ENCODE data around the gene RAMP2. TPM values are rescaled to one million over a fixed set of nuclear protein-coding genes. Genes with fewer than 3 reads are reported as not detected.

The RAMP2 gene, protein sequence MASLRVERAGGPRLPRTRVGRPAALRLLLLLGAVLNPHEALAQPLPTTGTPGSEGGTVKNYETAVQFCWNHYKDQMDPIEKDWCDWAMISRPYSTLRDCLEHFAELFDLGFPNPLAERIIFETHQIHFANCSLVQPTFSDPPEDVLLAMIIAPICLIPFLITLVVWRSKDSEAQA
- not detected in 2 replicates for total RNA-seq

GRCh38 chr17:42760652-42761581 lies at the start of gene RAMP2:
Gene RAMP2, plus strand, starts transcription at chr17:42761227. Its CDS starts 35 bp downstream, at chr17:42761262.

GRCh38 chr17:42744806-42745617 lies 16.0 kb upstream of the RAMP2 start, which contains the start of gene EZH1:
Gene EZH1, minus strand, starts transcription at chr17:42745040. Its CDS starts 16,099 bp downstream, at chr17:42728941.

DNA sequence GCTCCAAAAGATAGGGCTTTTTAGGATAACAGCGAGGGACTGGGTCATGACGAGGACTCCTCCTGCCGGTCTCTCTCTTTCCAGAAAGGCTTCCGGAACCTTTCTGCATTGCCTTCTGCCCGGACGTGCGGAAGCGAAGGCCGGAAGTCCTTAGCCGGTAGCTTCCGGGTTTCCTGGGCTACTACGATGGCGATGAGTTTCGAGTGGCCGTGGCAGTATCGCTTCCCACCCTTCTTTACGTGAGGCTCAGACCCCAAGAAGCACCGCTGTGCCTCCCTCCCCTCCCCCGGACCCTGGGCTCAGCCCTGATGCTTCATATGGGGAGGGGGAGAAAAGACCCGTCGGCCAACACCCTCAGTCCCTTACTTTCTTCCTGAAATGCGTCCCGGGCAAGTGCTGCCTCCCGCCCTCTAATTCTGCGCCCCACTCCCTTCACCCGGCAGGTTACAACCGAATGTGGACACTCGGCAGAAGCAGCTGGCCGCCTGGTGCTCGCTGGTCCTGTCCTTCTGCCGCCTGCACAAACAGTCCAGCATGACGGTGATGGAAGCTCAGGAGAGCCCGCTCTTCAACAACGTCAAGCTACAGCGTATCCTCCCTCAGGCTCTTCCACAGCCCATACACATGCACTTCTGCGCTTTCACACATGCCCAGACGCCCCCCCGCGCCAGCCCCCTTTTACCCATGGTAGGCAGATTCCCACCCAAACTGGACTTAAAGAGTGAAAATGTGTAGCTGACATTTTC lies 12.4 kb downstream of the RAMP2 start, which contains the start of gene VPS25:
VPS25 (plus strand) TSS at position 160 of the 746 bp plus-strand sequence; CDS start at position 187, 27 bp downstream.

DNA sequence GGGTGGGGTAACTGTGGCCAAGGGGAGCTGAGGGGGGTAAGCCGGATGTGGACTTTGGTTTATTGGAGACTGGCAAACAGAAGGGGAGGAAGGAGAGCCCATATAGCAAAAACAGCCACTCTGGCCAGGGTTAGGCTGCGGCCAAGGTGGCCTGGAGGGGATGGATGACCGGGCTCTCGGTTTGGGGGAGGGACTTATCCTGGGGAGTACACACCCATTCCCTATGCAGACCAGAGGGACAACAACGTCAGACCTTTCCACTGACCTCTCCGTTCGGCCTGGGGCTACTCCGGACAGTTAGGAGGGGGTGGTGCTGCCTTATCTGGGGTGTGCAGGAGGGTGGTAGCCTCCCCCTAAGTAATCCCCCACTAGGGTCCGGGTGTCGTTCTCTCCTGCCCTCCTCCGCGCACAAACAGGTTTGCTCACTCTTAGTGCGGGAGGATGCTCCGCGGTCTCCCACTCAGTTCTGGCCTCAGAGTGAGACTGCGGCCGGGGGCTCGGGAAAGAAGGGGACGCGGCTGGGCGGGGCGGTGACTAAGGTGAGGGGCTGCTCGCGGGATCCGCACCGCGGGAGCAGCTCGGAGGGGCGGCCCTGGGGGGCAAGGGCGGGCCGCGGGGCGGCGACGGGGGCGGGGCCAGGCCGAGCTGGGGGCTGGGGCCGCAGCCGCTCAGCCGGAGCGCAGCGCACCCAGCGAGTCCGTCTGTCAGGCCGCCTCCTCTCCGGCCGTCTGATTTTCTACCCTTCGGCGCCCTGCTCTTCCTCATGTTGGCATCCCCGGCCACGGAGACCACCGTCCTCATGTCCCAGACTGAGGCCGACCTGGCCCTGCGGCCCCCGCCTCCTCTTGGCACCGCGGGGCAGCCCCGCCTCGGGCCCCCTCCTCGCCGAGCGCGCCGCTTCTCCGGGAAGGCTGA lies 19.2 kb downstream of the RAMP2 start, which contains the start of gene WNK4:
WNK4 (plus strand) TSS at position 675 of the 915 bp plus-strand sequence; CDS start at position 764, 89 bp downstream.

GRCh38 chr17:42798383-42799380 lies 37.7 kb downstream of the RAMP2 start, which contains the start of the genes CNTD1 and COA3:
Gene CNTD1, plus strand, starts transcription at chr17:42798861. Its CDS starts 207 bp downstream, at chr17:42799068.
Gene COA3, minus strand, starts transcription at chr17:42798704. Its CDS starts 23 bp downstream, at chr17:42798681.

Other genes with a start within 250 kb of the RAMP2 start
- gene NAGLU, start 225.0 kb upstream of the RAMP2 start, total RNA-seq, result 60.9 and 61.7 TPM in 2 replicates
- gene HSD17B1, start 208.3 kb upstream of the RAMP2 start, total RNA-seq, result 1.5 and 1.8 TPM in 2 replicates
- gene COASY, start 199.1 kb upstream of the RAMP2 start, total RNA-seq, result 18.5 and 25.1 TPM in 2 replicates
- 32.9 and 36.7 TPM in 2 replicates for gene MLX, start 194.1 kb upstream of the RAMP2 start, total RNA-seq
- gene PSMC3IP, start 183.5 kb upstream of the RAMP2 start, total RNA-seq, result 3.1 and 5.5 TPM in 2 replicates
- 50.0 and 76.7 TPM in 2 replicates for gene RETREG3, start 151.9 kb upstream of the RAMP2 start, total RNA-seq
- gene TUBG1, start 151.5 kb upstream of the RAMP2 start, total RNA-seq, result 28.5 and 31.8 TPM in 2 replicates
- gene TUBG2, start 101.9 kb upstream of the RAMP2 start, total RNA-seq, result 12.2 and 12.7 TPM in 2 replicates
- 22.3 and 28.7 TPM in 2 replicates for gene PLEKHH3, start 84.2 kb upstream of the RAMP2 start, total RNA-seq
- gene CCR10, start 79.4 kb upstream of the RAMP2 start, total RNA-seq, result 6.3 and 6.4 TPM in 2 replicates
- 43.6 and 45.0 TPM in 2 replicates for gene CNTNAP1, start 78.7 kb upstream of the RAMP2 start, total RNA-seq
- 25.6 and 28.1 TPM in 2 replicates for gene EZH1, start 16.2 kb upstream of the RAMP2 start, total RNA-seq
- gene VPS25, start 12.2 kb downstream of the RAMP2 start, total RNA-seq, result 53.6 and 67.3 TPM in 2 replicates
- 0.29 and 0.33 TPM in 2 replicates for gene WNK4, start 19.4 kb downstream of the RAMP2 start, total RNA-seq
- gene COA3, start 37.5 kb downstream of the RAMP2 start, total RNA-seq, result 70.1 and 80.4 TPM in 2 replicates
- gene CNTD1, start 37.6 kb downstream of the RAMP2 start, total RNA-seq, result 0.66 TPM in 1 of 2 replicates, not detected in the other
- gene BECN1, start 63.1 kb downstream of the RAMP2 start, total RNA-seq, result 101 and 155 TPM in 2 replicates
- gene PSME3, start 72.2 kb downstream of the RAMP2 start, total RNA-seq, result 76.6 and 82.2 TPM in 2 replicates
- gene AOC2, start 83.4 kb downstream of the RAMP2 start, total RNA-seq, result 0.29 and 0.99 TPM in 2 replicates
- 1.3 and 1.5 TPM in 2 replicates for gene AOC3, start 90.0 kb downstream of the RAMP2 start, total RNA-seq
- gene G6PC1, start 139.6 kb downstream of the RAMP2 start, total RNA-seq, result not detected in 2 replicates
- 25.5 and 28.1 TPM in 2 replicates for gene AARSD1, start 203.2 kb downstream of the RAMP2 start, total RNA-seq
- 1.2 TPM in 1 of 2 replicates, not detected in the other for gene PTGES3L, start 218.9 kb downstream of the RAMP2 start, total RNA-seq
- gene RUNDC1, start 219.3 kb downstream of the RAMP2 start, total RNA-seq, result 6.8 and 9.6 TPM in 2 replicates
- gene RPL27, start 237.2 kb downstream of the RAMP2 start, total RNA-seq, result 1,021 and 1,034 TPM in 2 replicates
- gene IFI35, start 245.6 kb downstream of the RAMP2 start, total RNA-seq, result 43.1 and 51.9 TPM in 2 replicates